Activated naive CD8-positive, alpha-beta T cell treated with anti-CD3 and anti-CD28 coated beads, Interleukin-2, amount 10 ng/mL, durations not matched to agents 7 days and 5 days (primary cell): ENCODE measurements around the gene PDXK. TPM values are rescaled to one million over a fixed set of nuclear protein-coding genes. Genes with fewer than 3 reads are reported as not detected.
"Not testable (repeated sequence)": the region's sequence is repeated elsewhere in the genome, so short reads cannot be mapped to it uniquely, and the experiment has no call there.

Experiments used
- ATAC-seq: fragments of 150-1000 bp; cut with Tn5 transposase; one replicate; pipeline ENCODE4 v1.10.0; 2021; ENCODE audit warnings: low read depth, moderate library complexity
- POLR2A ChIA-PET: fragments of 350-600 bp; sonication (Branson Sonifier 250); formaldehyde crosslinking; loops from one replicate; lab custom pipeline; 2021; ENCODE audit warnings: antibody characterized with exemption; lab: Charles Lee
- DNase-seq: peaks from one replicate; pipeline ENCODE4 v3.0.0; 2021
- H3K27ac Mint-ChIP-seq: one replicate; pipeline ENCODE4 v1.8.0; 2022; ENCODE audit warnings: mild to moderate bottlenecking, mixed read lengths
- H3K27me3 Mint-ChIP-seq: one replicate; pipeline ENCODE4 v1.8.0; 2022; ENCODE audit warnings: mild to moderate bottlenecking, moderate library complexity, mixed read lengths
- H3K36me3 Mint-ChIP-seq: one replicate; pipeline ENCODE4 v1.8.0; 2021; ENCODE audit warnings: mild to moderate bottlenecking, mixed read lengths
- H3K4me1 Mint-ChIP-seq: one replicate; pipeline ENCODE4 v1.8.0; 2021; ENCODE audit warnings: mixed read lengths
- H3K4me3 Mint-ChIP-seq: one replicate; pipeline ENCODE4 v1.8.0; 2022; ENCODE audit warnings: mild to moderate bottlenecking, moderate library complexity, mixed read lengths
- H3K9me3 Mint-ChIP-seq: one replicate; pipeline ENCODE4 v1.8.0; 2021; ENCODE audit warnings: mixed read lengths
- total RNA-seq, 2 experiments: library from RNA; stranded (reverse); gene quantifications; one replicate each; pipeline ENCODE4 v1.2.3, GENCODE V29; 2021

The PDXK gene
- total RNA-seq, 2 experiments from 2014 or later: 96.9 to 101 TPM

GRCh38 chr21:43702785-43703034 is 16.2 kb upstream of the PDXK start:
- DNase-seq (no peak), ATAC-seq (peak; percentile 9)
- Mint-ChIP-seq H3K27ac (peak overlapping the region; percentile 39), H3K4me3 (peak overlapping the region; percentile 65), H3K9me3 (no peaks in the 10 kb centered on the region), H3K4me1 (peaks cover 8% of the 10 kb centered on the region), H3K27me3 (no peaks in the 10 kb centered on the region), H3K36me3 (peaks cover 1% of the 10 kb centered on the region)
- POLR2A ChIA-PET: interaction anchor here (1.3 kb wide), 1 partner anchor 43 kb away, joined by 3 read pairs; the partner anchor contains the start of genes HSF2BP and RRP1B

GRCh38 chr21:43703035-43703880 is 15.7 kb upstream of the PDXK start:
- peak; percentile 54 for DNase-seq
- POLR2A ChIA-PET: interaction anchor here (0.7 to 1.3 kb wide), 3 partner anchors 11 to 44 kb away, joined by 3 to 5 read pairs (median 3); partner anchors contain the start of genes HSF2BP and RRP1B

GRCh38 chr21:43707462-43707861 is 11.5 kb upstream of the PDXK start:
- ATAC-seq (no peak), DNase-seq (no peak)
- peaks cover 20% of the 10 kb centered on the region for H3K27me3 Mint-ChIP-seq
- H3K4me1 Mint-ChIP-seq: peaks cover 7% of the 10 kb centered on the region
- no peaks in the 10 kb centered on the region for H3K36me3 Mint-ChIP-seq
- POLR2A ChIA-PET: interaction anchor here (0.6 to 2.6 kb wide), 2 partner anchors 20 to 37 kb away, joined by 3 to 6 read pairs; no protein-coding TSS in a partner anchor
- no peaks in the 10 kb centered on the region for H3K9me3 Mint-ChIP-seq
- H3K27ac Mint-ChIP-seq: no peak overlapping the region
- H3K4me3 Mint-ChIP-seq: no peak overlapping the region

More at GRCh38 chr21:43703035-43703880, 15.7 kb upstream of the PDXK start:
- peak overlapping the region; percentile 65 for H3K4me3 Mint-ChIP-seq
- H3K27ac Mint-ChIP-seq: peak overlapping the region; percentile 39
- no peaks in the 10 kb centered on the region for H3K27me3 Mint-ChIP-seq
- H3K9me3 Mint-ChIP-seq: no peaks in the 10 kb centered on the region
- H3K36me3 Mint-ChIP-seq: no peaks in the 10 kb centered on the region
- ATAC-seq: peak; percentile 46
- H3K4me1 Mint-ChIP-seq: peaks cover 7% of the 10 kb centered on the region

- DNase-seq (no peak), ATAC-seq (no peak)
- peaks cover 24% of the 10 kb centered on the region for H3K27me3 Mint-ChIP-seq
- no peak overlapping the region for H3K27ac Mint-ChIP-seq
- no peaks in the 10 kb centered on the region for H3K9me3 Mint-ChIP-seq
- H3K4me1 Mint-ChIP-seq: no peaks in the 10 kb centered on the region
- H3K4me3 Mint-ChIP-seq: no peak overlapping the region
- POLR2A ChIA-PET: no interaction called here
- H3K36me3 Mint-ChIP-seq: no peaks in the 10 kb centered on the region
These were observed 10.1 kb upstream of the PDXK start for GRCh38 chr21:43708745-43709381.

GRCh38 chr21:43712268-43712942 is 6.5 kb upstream of the PDXK start:
- POLR2A ChIA-PET: no interaction called here
- Mint-ChIP-seq H3K27me3 (peaks cover 43% of the 10 kb centered on the region), H3K4me3 (no peak overlapping the region)

GRCh38 chr21:43713123-43713522 is 5.8 kb upstream of the PDXK start:
- H3K27ac Mint-ChIP-seq, ATAC-seq, H3K36me3 Mint-ChIP-seq, H3K4me3 Mint-ChIP-seq, DNase-seq, POLR2A ChIA-PET, H3K4me1 Mint-ChIP-seq, H3K9me3 Mint-ChIP-seq: not testable (repeated sequence)
- H3K27me3 Mint-ChIP-seq: peaks cover 44% of the 10 kb centered on the region

More at GRCh38 chr21:43712268-43712942, 6.5 kb upstream of the PDXK start:
- Mint-ChIP-seq H3K27ac (no peak overlapping the region), H3K36me3 (no peaks in the 10 kb centered on the region), H3K9me3 (no peaks in the 10 kb centered on the region), H3K4me1 (peaks cover 2% of the 10 kb centered on the region)
- ATAC-seq (no peak), DNase-seq (no peak)

GRCh38 chr21:43716376-43717165 is 2.4 kb upstream of the PDXK start:
- no peak overlapping the region for H3K27ac Mint-ChIP-seq
- H3K4me3 Mint-ChIP-seq: no peak overlapping the region
- no peaks in the 10 kb centered on the region for H3K9me3 Mint-ChIP-seq
- peaks cover 29% of the 10 kb centered on the region for H3K27me3 Mint-ChIP-seq
- peaks cover 19% of the 10 kb centered on the region for H3K4me1 Mint-ChIP-seq
- peaks cover 4% of the 10 kb centered on the region for H3K36me3 Mint-ChIP-seq
- POLR2A ChIA-PET: no interaction called here
- no peak for DNase-seq
- ATAC-seq: no peak

GRCh38 chr21:43717166-43717853 is 1.6 kb upstream of the PDXK start:
- peaks cover 4% of the 10 kb centered on the region for H3K36me3 Mint-ChIP-seq
- peaks cover 25% of the 10 kb centered on the region for H3K27me3 Mint-ChIP-seq

GRCh38 chr21:43717967-43718871 is 710 bp upstream of the PDXK start:
- Mint-ChIP-seq H3K4me3 (peak overlapping the region; percentile 79), H3K27me3 (peaks cover 20% of the 10 kb centered on the region), H3K36me3 (peaks cover 4% of the 10 kb centered on the region), H3K4me1 (peaks cover 23% of the 10 kb centered on the region), H3K27ac (peak overlapping the region; percentile 74), H3K9me3 (no peaks in the 10 kb centered on the region)
- DNase-seq (no peak), ATAC-seq (no peak)
- POLR2A ChIA-PET: interaction anchor here (1.2 kb wide), 1 partner anchor 62 kb away, joined by 3 read pairs; no protein-coding TSS in a partner anchor

More at GRCh38 chr21:43717166-43717853, 1.6 kb upstream of the PDXK start:
- ATAC-seq: no peak
- Mint-ChIP-seq H3K9me3 (no peaks in the 10 kb centered on the region), H3K27ac (no peak overlapping the region), H3K4me3 (peak overlapping the region; percentile 2), H3K4me1 (peaks cover 23% of the 10 kb centered on the region)
- POLR2A ChIA-PET: interaction anchor here (1.2 kb wide), 1 partner anchor 63 kb away, joined by 3 read pairs; no protein-coding TSS in a partner anchor
- DNase-seq: no peak

- H3K36me3 Mint-ChIP-seq: peaks cover 6% of the 10 kb centered on the region
- ATAC-seq (no peak), DNase-seq (no peak)
- H3K4me1 Mint-ChIP-seq: peaks cover 23% of the 10 kb centered on the region
- H3K27ac Mint-ChIP-seq: peak overlapping the region; percentile 64
- H3K4me3 Mint-ChIP-seq: peak overlapping the region; percentile 87
- POLR2A ChIA-PET: interaction anchor here (2.6 to 2.7 kb wide), 2 partner anchors 9 to 60 kb away, joined by 12 to 35 read pairs; partner anchors contain the start of genes HSF2BP and RRP1B
- peaks cover 20% of the 10 kb centered on the region for H3K27me3 Mint-ChIP-seq
- H3K9me3 Mint-ChIP-seq: no peaks in the 10 kb centered on the region
These were observed 1.0 kb downstream of the PDXK start for GRCh38 chr21:43719748-43720538.
